Mesothelial cell of epicardium (in vitro differentiated cells): ENCODE data around the gene KLHL21. TPM values are rescaled to one million over a fixed set of nuclear protein-coding genes. Genes with fewer than 3 reads are reported as not detected.

ENCODE experiments used
- DNase-seq, 2 experiments: peaks; one replicate each; pipeline ENCODE4 v3.0.0; 2021; ENCODE audit warnings: low spot score in 2 of 2; ENCODE audit not compliant: unreplicated experiment in 2 of 2
- H3K27ac Mint-ChIP-seq: 2 replicates; pipeline ENCODE4 v1.8.0; 2021; ENCODE audit warnings: mixed read lengths
- H3K27me3 Mint-ChIP-seq: 2 replicates; pipeline ENCODE4 v1.8.0; 2021; ENCODE audit warnings: low read depth, mixed read lengths
- H3K36me3 Mint-ChIP-seq: 2 replicates; pipeline ENCODE4 v1.8.0; 2021; ENCODE audit warnings: mixed read lengths
- H3K4me1 Mint-ChIP-seq: 2 replicates; pipeline ENCODE4 v1.8.0; 2021; ENCODE audit warnings: mixed read lengths
- H3K4me3 Mint-ChIP-seq: 2 replicates; pipeline ENCODE4 v1.8.0; 2021; ENCODE audit warnings: mild to moderate bottlenecking, moderate library complexity, mixed read lengths
- H3K9me3 Mint-ChIP-seq: 2 replicates; pipeline ENCODE4 v1.8.0; 2021; ENCODE audit warnings: mixed read lengths
- total RNA-seq: library from RNA; stranded (reverse); gene quantifications from 3 replicates; pipeline ENCODE4 v1.2.1, GENCODE V29; 2021
- TF ChIP-seq, protein P1 (sequence below): fragments of 200-600 bp; sonication (generic); IDR thresholded peaks from one replicate; pipeline ENCODE4 v1.5.0; 2021; ENCODE audit warnings: antibody characterized with exemption; ENCODE audit not compliant: unreplicated experiment

KLHL21 gene
- total RNA-seq, 1 donor from 2014 or later, result 25.1 TPM

DNA sequence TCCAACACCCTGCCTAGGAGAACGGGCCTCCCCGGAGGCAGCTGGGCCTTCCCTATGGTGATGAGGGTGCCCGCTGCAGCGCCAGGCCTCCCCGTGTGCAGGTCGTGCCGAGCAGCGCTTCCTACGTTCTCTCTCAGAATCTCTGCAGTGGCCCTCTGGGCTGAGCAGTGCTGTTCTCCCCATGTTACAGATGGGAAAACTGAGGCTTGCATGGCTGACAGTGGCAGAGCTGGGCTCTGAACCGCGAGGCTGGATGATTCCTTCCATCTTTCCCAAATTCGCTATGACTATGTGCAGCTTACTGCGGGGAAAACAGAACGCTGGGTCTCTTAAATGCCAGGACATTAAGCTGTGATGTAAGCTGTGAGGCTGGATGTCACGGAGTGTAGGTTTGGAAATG lies 8.9 kb downstream of the KLHL21 start:
- no peak for DNase-seq
- Mint-ChIP-seq H3K36me3 (peaks cover 11% of the 10 kb centered on the region), H3K4me3 (no peak overlapping the region), H3K4me1 (peaks cover 12% of the 10 kb centered on the region), H3K9me3 (no peaks in the 10 kb centered on the region), H3K27ac (no peak overlapping the region), H3K27me3 (no peaks in the 10 kb centered on the region)
- TF ChIP-seq, protein P1, sequence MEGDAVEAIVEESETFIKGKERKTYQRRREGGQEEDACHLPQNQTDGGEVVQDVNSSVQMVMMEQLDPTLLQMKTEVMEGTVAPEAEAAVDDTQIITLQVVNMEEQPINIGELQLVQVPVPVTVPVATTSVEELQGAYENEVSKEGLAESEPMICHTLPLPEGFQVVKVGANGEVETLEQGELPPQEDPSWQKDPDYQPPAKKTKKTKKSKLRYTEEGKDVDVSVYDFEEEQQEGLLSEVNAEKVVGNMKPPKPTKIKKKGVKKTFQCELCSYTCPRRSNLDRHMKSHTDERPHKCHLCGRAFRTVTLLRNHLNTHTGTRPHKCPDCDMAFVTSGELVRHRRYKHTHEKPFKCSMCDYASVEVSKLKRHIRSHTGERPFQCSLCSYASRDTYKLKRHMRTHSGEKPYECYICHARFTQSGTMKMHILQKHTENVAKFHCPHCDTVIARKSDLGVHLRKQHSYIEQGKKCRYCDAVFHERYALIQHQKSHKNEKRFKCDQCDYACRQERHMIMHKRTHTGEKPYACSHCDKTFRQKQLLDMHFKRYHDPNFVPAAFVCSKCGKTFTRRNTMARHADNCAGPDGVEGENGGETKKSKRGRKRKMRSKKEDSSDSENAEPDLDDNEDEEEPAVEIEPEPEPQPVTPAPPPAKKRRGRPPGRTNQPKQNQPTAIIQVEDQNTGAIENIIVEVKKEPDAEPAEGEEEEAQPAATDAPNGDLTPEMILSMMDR, result no peak

DNA sequence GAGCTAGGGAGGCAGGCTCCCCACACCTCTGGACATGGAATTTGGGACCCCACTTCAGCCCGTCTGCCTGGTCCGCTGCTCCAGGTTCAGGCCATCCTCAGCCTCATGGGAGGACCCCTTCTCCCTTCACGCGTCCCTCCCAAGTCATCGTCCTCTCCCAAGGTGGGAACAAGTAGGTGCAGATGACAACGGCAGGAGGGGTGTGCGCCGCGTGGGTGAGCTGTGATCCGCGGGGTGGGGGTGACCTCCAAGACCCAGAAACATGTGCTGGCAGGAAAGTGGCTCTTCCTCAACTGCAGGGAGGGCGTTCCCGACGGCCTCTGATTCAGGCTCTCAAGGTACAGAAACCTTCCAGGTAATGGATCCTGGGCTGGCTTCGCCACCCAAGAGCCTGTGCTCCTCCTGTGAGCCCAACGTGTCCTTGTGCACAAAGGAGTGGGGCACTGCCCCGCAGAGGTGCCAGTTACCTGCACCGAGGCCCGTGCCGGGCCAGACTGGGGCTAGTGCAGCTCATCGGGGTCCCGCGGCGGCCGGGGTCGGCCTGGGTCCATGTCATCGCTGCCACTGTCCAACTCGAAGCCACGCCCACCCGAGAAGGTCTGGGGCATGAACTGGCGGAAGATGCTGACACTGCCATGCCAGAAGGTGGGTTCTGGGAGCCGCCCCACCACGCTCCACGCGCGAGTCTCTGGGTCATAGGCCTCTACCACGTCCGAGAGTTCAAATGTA lies 9.6 kb downstream of the KLHL21 start:
- TF ChIP-seq, protein P1, result no peak
- peaks cover 11% of the 10 kb centered on the region for H3K36me3 Mint-ChIP-seq
- no peaks in the 10 kb centered on the region for H3K9me3 Mint-ChIP-seq
- no peak overlapping the region for H3K4me3 Mint-ChIP-seq
- H3K4me1 Mint-ChIP-seq, result peaks cover 12% of the 10 kb centered on the region
- no peaks in the 10 kb centered on the region for H3K27me3 Mint-ChIP-seq
- H3K27ac Mint-ChIP-seq, result no peak overlapping the region
- DNase-seq, result no peak

DNA sequence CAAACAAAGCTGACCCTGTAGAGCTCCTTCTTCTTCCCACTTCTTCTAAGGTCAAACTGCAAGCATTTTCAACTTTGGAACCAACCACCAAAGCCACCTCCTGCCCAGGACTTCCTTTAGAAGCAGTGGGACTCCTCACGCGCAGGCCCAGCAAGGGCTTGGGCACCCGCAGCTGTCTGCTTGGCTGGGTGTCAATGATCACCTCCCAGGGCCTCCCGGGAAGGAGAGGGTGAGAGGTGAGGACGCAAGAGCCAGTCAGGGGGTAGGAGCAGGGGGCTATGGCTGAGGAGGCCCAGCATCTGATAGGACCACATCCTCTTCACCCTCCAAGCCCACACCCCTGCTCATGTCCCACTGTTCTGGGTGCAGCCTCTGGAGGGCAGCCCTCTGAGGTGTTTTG lies 10.2 kb downstream of the KLHL21 start:
- Mint-ChIP-seq H3K27me3 (no peaks in the 10 kb centered on the region), H3K36me3 (peaks cover 11% of the 10 kb centered on the region), H3K9me3 (no peaks in the 10 kb centered on the region), H3K4me3 (no peak overlapping the region), H3K27ac (no peak overlapping the region), H3K4me1 (peaks cover 12% of the 10 kb centered on the region)
- TF ChIP-seq, protein P1, result no peak
- no peak for DNase-seq

DNA sequence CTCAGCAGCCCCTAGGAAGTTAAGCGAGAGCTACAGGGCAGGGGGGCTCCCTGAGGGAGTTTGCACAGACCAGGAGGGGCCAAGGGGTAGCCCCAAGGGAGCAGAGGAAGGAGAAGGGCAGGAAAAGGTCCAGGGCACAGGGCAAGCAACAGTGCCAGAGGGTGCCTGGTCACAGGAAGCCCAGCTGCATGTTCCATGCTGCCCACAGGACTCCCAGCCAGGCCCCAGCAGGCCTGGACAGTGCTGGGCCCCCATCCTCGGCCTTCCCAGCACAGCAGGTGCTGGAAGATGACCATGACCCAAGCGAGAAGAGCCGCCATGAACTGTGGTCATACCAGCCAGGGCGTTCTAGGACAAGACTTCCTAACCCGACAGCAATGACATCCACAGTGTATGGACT lies 11.0 kb downstream of the KLHL21 start:
- Mint-ChIP-seq H3K27ac (no peak overlapping the region), H3K27me3 (no peaks in the 10 kb centered on the region), H3K4me1 (peaks cover 6% of the 10 kb centered on the region), H3K4me3 (no peak overlapping the region), H3K36me3 (peaks cover 11% of the 10 kb centered on the region), H3K9me3 (no peaks in the 10 kb centered on the region)
- TF ChIP-seq, protein P1, result no peak
- no peak for DNase-seq

DNA sequence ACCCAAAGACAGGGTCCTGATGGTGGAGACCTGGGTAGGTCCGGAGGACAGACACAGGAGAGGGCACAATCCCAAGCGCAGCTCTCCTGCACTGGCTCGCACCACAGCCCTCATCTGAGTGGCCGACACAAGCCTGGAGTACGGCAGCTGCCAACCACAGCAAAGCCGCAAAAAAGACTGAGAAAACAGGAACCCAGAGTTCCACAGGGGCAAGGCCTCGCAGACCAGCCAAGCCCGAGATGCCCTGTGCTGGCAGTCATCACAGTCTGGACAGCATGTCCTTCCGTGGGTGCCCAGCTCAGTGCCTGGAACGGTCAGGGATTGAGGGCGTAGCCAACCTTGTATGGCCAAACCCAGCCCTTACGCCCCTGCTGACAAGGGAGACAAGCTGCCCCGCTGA lies 11.4 kb downstream of the KLHL21 start:
- DNase-seq, result no peak
- H3K9me3 Mint-ChIP-seq, result no peaks in the 10 kb centered on the region
- TF ChIP-seq, protein P1, result no peak
- peaks cover 11% of the 10 kb centered on the region for H3K36me3 Mint-ChIP-seq
- peaks cover 1% of the 10 kb centered on the region for H3K4me1 Mint-ChIP-seq
- H3K4me3 Mint-ChIP-seq, result no peak overlapping the region
- H3K27ac Mint-ChIP-seq, result no peak overlapping the region
- no peaks in the 10 kb centered on the region for H3K27me3 Mint-ChIP-seq
